Measurements from ENCODE around the gene SLC27A6. TPM values are rescaled to one million over a fixed set of nuclear protein-coding genes. Genes with fewer than 3 reads are reported as not detected.

The SLC27A6 gene
- 0.03 to 0.08 TPM (median 0.05 TPM) in 3 of 5 replicates, not detected in the others for total RNA-seq (2022; extraction: Qiagen RNA extraction; ENCODE audit: low read depth)

GRCh38 chr5:128965011-128965637, at the start of gene SLC27A6:
Gene SLC27A6, plus strand, starts transcription at chr5:128965488. Its CDS starts 650 bp downstream, at chr5:128966138.

Other genes with a start within 250 kb of the SLC27A6 start
- gene ISOC1, start 129.3 kb downstream of the SLC27A6 start, total RNA-seq (2022; extraction: Qiagen RNA extraction; ENCODE audit: low read depth): 16.4 to 19.5 TPM (median 17.9 TPM) in 5 replicates